HG02798 (cell line): ENCODE results near the gene POLR2J.

ENCODE experiments used
- ATAC-seq: cut with Tn5 transposase; IDR thresholded peaks from one replicate; pipeline ENCODE4 v1.9.1; 2021; ENCODE audit warnings: mild to moderate bottlenecking; ENCODE audit not compliant: unreplicated experiment, poor library complexity

The POLR2J gene

DNA sequence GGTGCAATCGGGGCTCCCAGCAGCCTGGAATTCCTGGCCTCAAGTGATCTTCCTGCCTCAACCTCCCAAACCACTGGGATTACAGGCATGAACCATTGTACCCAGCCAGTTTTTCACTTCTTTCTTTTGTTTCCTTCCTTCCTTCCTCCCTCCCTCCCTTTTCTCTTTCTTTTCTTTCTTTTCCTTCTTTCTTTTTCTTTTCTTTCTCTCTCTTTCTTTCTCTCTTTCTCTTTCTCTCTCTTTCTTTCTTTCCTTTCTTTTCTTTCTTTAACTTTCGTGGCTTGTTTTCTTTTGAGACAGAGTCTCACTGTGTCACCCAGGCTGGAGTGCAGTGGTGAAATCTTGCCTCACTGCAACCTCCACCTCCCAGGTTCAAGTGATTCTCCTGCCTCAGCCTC, 33.0 kb downstream of the POLR2J start:
- no peak for ATAC-seq

DNA sequence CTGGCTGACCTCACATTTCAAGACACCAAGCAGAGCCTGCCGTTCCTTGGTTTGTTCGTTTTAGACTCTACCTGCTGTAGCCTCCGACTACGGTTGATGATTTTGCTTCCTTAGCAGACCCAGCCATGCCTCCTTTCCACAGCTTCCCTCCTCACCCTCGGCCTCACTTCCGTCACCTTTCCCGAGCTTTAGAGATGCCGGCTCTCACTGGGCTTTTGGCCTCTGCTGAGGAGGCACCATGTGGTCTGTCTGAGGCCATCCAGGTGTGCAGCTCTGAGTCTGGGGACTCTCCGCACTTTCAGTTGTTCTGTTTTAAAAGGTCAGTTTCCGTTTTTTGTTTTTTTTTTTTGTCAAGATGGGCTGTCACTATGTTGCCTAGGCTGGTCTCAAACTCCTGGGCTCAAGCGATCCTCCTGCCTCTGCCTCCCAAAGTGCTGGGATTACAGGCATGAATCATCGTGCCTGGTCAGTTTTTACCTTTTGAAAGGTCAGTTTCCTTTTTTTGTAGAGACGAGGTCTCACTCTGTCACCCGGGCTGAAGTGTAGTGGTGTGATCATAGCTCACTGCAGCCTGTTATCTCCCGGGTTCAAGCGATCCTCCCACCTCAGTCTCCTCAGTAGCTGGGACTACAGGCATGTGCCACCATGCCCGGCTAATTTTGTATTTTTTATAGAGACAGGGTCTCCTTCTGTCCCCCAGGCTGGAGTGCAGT, 33.6 kb downstream of the POLR2J start:
- ATAC-seq = peak; percentile 46

DNA sequence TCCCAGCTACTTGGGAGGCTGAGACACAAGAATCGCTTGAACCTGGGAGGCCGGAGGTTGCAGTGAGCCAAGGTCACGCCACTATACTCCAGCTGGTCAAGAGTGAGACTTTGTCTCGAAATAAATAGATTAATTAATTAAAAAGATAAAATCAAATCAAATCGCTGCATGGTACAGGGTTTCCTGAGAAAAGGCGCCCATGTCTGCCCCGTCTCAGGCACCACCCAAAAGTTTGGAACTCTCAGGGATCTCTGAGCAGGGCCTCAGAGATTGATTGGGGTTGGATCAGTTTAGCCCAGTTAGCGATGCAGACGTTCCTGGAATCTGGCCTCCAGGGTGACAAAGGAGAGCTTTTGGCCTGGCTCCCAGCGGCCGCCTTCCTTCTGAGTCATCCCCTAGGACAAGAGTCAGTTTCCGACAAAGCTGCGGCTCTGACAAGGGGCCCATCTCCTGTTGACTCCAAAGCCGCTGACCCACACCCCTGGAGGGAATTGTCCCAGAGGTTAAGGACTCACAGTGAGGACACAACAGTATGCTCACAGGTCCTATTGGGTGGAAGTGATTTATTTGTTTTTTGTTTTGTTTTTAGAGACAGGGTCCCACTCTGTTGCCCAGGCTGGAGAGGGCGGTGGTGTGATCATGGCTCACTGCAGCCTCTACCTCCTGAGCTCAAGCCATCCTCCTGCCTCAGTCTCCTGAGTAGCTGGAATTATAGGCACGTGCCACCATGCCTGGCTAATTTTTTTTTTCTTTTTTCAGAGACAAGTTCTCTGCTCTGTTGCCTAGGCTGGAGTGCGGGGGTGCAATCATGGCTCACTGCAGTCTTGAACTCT, 38.5 kb downstream of the POLR2J start:
- no peak for ATAC-seq

DNA sequence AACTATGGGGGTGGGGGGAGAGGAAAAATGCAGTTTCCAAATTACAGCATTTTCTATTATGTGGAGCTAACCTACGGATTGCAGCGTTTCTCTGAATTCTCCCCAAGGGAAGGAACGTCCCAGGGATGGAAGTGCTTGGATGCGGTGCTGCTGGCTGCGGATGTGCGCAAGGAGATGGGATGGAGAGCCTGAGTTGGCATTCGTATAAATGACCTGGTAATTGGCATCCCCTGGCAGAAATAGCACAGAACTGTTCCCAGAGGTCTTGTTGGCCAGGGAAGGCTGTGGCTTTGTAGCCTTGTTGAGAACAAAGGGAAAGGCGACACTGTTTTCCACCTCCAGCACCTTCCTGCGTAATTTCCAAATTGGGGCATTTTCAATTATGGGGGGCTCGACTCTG, 42.6 kb downstream of the POLR2J start:
- no peak for ATAC-seq

DNA sequence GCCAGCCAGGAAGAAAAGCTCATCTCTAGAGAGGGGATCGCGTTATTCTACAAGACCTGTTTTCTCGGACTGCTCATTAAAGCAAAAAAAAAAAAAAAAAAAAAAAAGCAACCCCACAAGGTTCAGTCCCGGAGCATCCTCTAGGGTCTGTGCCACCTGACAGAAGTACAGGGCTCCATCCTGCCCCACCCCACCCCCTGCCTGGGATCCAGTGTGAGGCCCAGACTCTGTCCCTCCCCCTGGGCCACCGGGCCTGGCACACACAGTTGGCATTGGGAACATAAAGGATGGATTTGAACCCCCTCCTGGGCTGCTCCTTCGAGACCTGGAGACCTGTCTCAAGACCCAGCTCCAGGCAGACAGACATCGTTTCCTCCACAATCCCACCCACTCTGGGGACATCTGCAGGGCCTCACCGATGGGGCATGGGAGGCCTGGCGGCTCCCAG, 44.7 kb downstream of the POLR2J start:
- ATAC-seq = no peak

DNA sequence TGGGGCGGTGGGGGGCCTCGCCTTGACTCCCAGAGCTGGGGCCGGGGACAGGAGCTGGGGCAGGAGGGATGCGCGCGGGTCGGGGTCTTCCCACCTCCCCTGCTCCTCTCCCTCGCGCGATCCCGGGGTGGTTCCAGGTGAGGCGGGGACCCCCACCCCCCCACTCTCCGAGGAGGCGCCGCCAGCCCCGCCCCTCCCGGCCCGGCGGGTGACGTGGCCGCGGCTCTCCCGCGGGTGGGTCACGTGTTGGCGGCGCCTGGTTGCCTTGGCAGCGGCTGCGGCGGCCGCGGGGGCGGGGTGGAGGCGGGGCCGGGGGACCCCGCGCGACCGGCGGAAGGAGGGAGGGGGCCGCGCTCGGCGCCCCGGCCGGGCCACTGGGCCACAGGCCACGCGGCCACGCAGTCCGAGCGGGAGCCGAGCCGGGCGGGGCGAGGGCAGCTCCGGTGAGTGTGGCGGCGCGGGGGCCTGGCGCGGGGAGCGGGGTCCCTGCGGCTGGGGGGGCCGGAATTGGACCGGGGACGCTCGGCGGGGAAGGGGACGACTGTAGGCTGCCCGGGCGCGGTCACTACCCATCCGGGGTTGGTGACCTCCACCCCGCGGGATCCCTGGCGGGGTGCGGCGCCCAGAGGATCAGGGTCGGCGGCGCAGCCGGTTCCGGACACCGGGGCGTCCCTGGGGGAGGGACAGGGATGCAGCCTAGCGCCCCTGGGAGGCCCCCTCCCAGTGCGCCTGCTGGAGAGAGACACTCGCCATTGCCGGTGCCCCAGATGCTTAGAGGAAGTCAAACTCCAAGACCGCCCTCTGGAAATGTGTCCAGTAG, 45.3 kb downstream of the POLR2J start, which contains the start of gene ORAI2:
Gene ORAI2 (plus strand): TSS at position 357 of the 820 bp plus-strand sequence. CDS start 5,382 bp downstream, outside the sequence.
- peak; percentile 76 for ATAC-seq

DNA sequence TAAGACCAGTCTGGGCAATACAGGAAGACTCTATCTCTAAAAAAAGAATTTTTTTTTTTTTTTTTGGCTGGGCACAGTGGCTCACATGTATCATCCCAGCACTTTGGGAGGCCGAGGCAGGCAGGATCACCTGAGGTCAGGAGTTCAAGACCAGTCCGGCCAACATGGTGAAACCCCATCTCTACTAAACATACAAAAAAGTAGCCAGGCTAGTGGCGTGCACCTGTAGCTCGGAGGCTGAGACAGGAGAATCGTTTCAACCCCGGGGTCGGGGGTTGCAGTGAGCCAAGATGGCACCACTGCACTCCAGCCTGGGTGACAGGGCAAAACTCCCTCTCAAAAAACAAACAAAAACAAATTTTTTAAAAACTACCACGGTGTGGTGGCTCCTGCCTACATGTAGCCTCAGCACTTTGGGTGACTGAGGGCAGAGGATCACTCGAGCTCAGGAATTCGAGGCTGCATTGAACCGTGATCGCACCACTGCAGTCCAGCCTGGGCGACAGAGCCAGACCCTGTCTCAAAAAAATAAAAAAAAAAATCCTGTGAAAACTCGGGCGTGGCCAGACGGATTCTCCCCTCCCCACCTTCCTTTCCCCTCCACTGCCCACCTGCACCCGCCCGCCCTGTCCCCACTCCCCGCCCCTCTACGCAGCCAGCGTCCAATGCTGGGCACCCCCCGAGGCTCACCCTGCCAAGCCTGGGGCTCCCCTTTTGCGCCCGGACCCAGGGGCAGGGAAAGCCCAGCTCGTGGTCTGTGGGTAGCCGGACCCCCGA, 46.1 kb downstream of the POLR2J start:
- ATAC-seq = peak; percentile 35

DNA sequence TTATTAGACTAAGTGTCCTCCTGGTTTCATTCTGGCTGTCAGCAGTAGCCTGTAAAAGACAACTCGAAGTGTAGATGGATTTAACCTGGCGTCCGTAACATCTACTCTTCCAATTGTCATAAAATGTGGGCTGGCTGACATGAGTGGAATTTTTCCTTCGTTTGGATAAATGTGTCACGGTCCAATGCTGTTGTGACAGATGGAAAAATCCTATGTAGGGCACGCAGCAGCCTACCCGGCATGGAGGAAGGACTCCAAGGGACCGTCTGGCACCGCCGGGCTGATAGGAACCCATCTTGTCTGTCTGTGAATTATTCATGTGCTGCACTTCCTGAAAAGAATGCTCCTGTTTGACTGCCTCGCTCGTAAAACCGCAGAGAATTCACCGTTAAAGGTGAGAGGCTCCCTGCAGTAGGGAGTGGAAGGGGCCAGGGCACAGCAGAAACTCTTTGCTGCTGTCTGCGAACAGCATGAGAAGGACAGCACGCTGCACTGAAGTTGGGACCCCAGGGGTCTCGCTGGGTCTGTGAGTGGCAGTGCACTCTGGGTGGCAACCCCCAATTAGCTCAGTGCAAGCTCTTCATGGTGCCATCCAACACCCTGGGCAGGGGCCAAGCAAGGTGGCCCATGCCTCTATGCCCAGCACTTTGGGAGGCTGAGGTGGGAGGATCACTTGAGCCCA, 47.0 kb downstream of the POLR2J start:
- peak; percentile 22 for ATAC-seq

DNA sequence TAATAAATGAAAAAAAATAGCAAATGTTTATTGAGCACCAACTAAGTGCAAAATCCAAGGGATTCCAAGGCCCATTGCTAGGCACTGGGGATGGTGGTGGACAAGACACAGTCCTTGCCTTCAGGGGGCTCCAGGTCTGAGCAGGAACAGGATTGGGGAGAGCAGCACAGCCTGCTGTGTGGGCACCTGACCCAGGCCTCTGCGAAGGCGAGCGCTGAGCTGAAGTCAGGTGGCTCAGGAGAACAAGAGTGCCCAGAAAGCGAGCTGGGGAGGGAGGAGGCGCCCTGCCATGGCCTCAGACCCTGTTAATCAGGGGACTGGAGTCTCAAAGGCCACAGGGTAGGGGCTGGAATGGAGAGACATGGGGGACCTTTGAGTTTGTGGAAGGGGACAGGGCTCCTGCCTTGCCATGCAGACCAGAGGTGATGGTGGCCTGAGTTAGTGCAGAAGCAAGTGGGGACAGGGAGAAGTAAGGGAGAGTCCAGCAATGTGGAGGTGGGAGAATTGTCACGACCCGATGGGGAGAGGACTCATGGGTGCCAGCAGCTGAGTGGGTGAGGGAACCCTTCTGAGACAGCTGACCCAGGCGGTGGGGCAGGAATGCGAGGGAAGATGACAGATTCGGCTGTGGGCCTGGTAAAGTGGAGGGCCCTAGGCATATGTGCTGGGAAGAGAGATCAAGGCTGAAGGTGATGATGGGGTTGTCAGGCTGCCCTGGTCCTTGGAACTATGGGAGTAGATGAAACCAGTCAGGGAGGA, 49.4 kb downstream of the POLR2J start:
- no peak for ATAC-seq

DNA sequence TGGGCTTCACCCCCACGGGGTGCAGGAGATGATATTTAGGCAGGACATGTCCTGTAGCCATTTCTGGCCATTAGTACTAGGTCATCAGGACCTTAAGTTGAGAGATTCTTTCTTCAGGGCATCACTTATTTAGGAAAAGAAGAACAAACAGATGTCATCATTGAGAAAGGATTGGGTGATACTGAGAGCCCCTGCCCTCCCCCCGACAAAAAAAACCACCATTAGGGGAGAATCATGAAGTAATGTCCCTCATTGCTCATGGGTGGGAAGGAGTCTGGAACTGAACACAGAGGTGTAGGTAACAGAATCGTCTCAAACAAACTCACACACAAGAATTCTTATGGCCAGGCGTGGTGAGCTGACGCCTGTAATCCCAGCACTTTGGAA, 51.7 kb downstream of the POLR2J start:
- no peak for ATAC-seq

DNA sequence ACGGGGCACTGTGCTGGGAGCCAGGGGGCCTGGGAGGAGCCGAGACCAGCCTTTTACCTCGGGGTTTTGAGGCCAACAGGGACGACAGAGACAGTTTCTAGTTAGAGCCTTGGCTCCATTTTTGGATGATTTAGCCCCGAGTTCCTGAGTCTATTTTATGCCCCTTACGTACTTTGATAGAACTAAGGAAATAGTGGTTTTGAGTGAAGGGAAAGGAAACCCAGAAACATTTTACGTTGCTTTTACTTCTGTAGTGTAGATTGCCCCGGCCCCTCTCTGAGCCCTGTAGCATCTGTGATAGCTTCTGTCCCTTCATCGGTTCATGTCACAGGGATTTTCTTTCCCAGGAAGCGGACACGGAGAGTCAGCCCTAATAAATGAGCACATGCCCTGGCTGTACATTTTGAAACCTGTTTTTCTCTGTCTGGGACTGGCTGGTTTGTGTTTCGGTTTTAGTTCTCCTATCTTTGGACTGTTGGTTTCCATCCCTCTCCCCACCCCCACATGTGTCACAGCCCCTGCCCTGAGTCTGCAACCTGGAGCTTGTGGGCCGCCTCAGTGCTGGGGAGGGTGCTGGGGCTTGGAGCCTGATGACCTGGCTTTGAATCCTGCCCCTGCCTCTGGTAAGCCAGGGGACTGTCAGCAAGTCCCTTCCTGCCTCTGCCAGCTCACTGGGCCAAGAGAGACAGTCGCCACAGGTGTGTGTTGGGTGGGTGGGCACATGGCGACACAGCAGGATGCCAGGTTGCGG, 52.3 kb downstream of the POLR2J start:
- peak; percentile 55 for ATAC-seq

DNA sequence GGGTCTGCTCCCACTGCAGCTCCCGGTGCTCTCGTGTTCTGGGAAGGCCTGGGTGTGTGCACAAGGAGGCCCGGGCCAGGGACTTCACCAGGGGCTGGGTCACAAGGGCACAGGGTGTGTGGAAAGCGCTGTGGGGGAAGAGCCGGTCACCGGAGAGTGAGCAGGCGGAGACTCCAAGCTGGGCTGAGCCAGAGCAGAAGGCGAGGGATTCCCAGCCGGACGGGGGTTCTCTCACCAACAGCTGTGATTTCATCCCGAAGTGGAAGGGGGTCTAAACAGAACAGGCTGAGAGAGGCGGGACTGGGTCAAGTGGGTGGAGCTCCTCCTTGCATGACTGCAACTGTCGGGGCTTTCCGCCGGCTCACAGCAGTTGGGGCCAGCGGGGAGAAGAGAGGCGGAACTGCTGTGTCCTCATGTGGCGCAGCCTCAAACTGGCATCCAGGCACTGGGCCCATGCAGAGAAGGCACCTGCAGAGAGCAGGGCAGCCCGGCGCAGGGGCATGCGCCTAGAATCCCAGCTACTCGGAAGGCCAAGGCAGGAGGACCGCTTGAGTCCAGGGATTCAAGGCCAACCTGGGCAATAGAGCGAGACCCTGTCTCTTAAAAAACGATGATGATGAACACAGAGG, 53.0 kb downstream of the POLR2J start:
- peak; percentile 75 for ATAC-seq

DNA sequence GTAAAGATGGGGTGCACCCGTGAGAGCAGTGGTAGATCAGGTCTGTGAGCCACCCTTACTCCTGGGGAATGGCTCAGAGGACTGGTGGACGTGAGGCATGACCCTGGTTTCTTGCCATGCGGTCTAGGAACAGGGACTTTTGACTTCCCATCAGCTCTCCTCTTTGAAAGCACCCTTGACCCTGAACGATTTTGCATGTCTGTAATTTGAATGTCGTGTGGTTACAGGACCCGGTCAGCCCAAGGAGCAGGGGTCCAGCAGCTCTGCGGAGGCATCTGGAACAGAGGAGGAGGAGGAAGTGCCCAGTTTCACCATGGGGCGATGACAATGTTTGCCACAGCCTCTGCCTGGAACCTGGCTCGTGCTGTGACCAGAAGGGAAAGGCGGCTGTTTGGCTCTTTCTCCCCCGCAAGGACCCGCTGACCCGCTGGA, 53.9 kb downstream of the POLR2J start:
- ATAC-seq = peak; percentile 39

DNA sequence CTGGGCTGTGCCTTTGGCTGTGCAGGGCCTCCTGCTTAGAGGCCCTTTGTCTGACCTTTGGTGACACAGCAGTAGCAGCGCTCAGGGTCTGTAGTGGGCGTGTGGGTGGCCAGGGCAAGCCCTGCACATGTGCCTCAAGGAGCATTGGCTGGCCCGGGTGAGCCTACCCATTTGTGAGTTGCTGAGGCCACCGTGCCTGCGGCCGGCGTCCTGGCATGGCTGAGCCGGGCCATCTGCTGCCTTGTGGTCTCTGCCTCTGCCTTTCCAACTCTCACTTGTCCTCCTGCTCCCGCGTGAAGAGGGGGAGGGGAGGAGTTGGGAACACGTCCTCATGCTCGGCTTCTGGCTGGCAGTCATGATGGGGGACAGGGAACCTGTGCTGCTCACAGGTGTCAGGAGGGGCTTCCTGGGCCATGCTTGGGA, 54.6 kb downstream of the POLR2J start:
- ATAC-seq = no peak
